WERI-Rb-1 (cell line): ENCODE measurements around the gene MTMR11.

Source experiments
- DNase-seq: peaks from one replicate; pipeline ENCODE4 v3.0.0-alpha.2; 2020
- H3K27ac ChIP-seq: fragments of 250-450 bp; sonication (Bioruptor Pico); 2 replicates; pipeline ENCODE4 v1.5.1; 2020; ENCODE audit warnings: mild to moderate bottlenecking, moderate library complexity
- H3K27me3 ChIP-seq: fragments of 250-450 bp; sonication (Bioruptor Pico); 2 replicates; pipeline ENCODE4 v1.5.1; 2021; ENCODE audit warnings: mild to moderate bottlenecking, low read depth, moderate library complexity; ENCODE audit not compliant: insufficient read depth, severe bottlenecking
- H3K36me3 ChIP-seq: fragments of 250-450 bp; sonication (Bioruptor Pico); 2 replicates; pipeline ENCODE4 v1.5.1; 2020; ENCODE audit warnings: mild to moderate bottlenecking, moderate library complexity
- H3K4me3 ChIP-seq: 2 replicates; pipeline ENCODE4 v1.5.1; 2011; ENCODE audit warnings: low read depth, mild to moderate bottlenecking, control low read depth, low read length
- H3K9me3 ChIP-seq: fragments of 250-450 bp; sonication (Bioruptor Pico); 2 replicates; pipeline ENCODE4 v1.5.1; 2021; ENCODE audit warnings: mild to moderate bottlenecking, moderate library complexity; ENCODE audit not compliant: severe bottlenecking
- CTCF ChIP-seq: IDR thresholded peaks from 2 replicates; pipeline ENCODE4 v1.5.1; 2011; ENCODE audit warnings: low read depth, mild to moderate bottlenecking, control low read depth, inconsistent platforms, low read length

MTMR11 gene

GRCh38 chr1:149936170-149936991, at the start of gene MTMR11:
TSS of gene MTMR11 (minus strand) at chr1:149936879. CDS start at chr1:149936647, 232 bp downstream.
- Histone ChIP-seq H3K36me3 (no peaks in the 10 kb centered on the region), H3K27ac (no peak within 1 kb of the TSS), H3K4me3 (no peak within 1 kb of the TSS), H3K9me3 (no peaks in the 10 kb centered on the region), H3K27me3 (no peaks in the 10 kb centered on the region)
- no peak for TF ChIP-seq CTCF
- DNase-seq: no peak

GRCh38 chr1:149979972-149980540, 43.4 kb upstream of the MTMR11 start:
- Histone ChIP-seq H3K9me3 (no peaks in the 10 kb centered on the region), H3K4me3 (no peak overlapping the region)

GRCh38 chr1:149979245-149979971, 42.7 kb upstream of the MTMR11 start:
- Histone ChIP-seq H3K27ac (no peak overlapping the region), H3K36me3 (peaks cover 31% of the 10 kb centered on the region), H3K27me3 (no peaks in the 10 kb centered on the region), H3K4me3 (no peak overlapping the region), H3K9me3 (no peaks in the 10 kb centered on the region)
- TF ChIP-seq CTCF: no peak
- DNase-seq: no peak

More at GRCh38 chr1:149979972-149980540, 43.4 kb upstream of the MTMR11 start:
- no peak overlapping the region for H3K27ac ChIP-seq
- H3K27me3 ChIP-seq: no peaks in the 10 kb centered on the region
- peaks cover 28% of the 10 kb centered on the region for H3K36me3 ChIP-seq
- no peak for DNase-seq
- no peak for TF ChIP-seq CTCF

- no peak overlapping the region for H3K4me3 ChIP-seq
- H3K27ac ChIP-seq: no peak overlapping the region
- H3K27me3 ChIP-seq: no peaks in the 10 kb centered on the region
- TF ChIP-seq CTCF: no peak
- DNase-seq: no peak
- no peaks in the 10 kb centered on the region for H3K9me3 ChIP-seq
- peaks cover 36% of the 10 kb centered on the region for H3K36me3 ChIP-seq
Measured at GRCh38 chr1:149978547-149979023, 41.9 kb upstream of the MTMR11 start.

GRCh38 chr1:149977345-149977744, 40.7 kb upstream of the MTMR11 start:
- no peaks in the 10 kb centered on the region for H3K9me3 ChIP-seq
- H3K36me3 ChIP-seq: peaks cover 48% of the 10 kb centered on the region
- no peak overlapping the region for H3K27ac ChIP-seq
- H3K4me3 ChIP-seq: no peak overlapping the region
- no peaks in the 10 kb centered on the region for H3K27me3 ChIP-seq
- no peak for TF ChIP-seq CTCF
- DNase-seq: no peak
